Activated naive CD4-positive, alpha-beta T cell treated with anti-CD3 and anti-CD28 coated beads for 36 hours (primary cell): ENCODE measurements around the gene ACSS2. TPM values are rescaled to one million over a fixed set of nuclear protein-coding genes. Genes with fewer than 3 reads are reported as not detected.
A peak's percentile ranks its signal among the peaks of the same experiment; 100 is the strongest.
"Not testable (repeated sequence)": the region's sequence is repeated elsewhere in the genome, so short reads cannot be mapped to it uniquely, and the experiment has no call there.

Experiments
- CTCF ChIA-PET: fragments of 350-600 bp; sonication (Branson Sonifier 250); formaldehyde crosslinking; loops from one replicate; lab custom pipeline; 2021; ENCODE audit warnings: antibody characterized with exemption; lab: Charles Lee
- DNase-seq: peaks from one replicate; pipeline ENCODE4 v3.0.0-alpha.2; 2020
- H3K27ac Mint-ChIP-seq: one replicate; pipeline ENCODE4 v1.8.0; 2021; ENCODE audit warnings: mild to moderate bottlenecking, mixed read lengths
- H3K27me3 Mint-ChIP-seq: one replicate; pipeline ENCODE4 v1.8.0; 2021; ENCODE audit warnings: low read depth, mixed read lengths
- H3K36me3 Mint-ChIP-seq: one replicate; pipeline ENCODE4 v1.8.0; 2021; ENCODE audit warnings: low read depth, mixed read lengths
- H3K4me1 Mint-ChIP-seq: one replicate; pipeline ENCODE4 v1.8.0; 2021; ENCODE audit warnings: low read depth, mixed read lengths
- H3K4me3 Mint-ChIP-seq: one replicate; pipeline ENCODE4 v1.8.0; 2021; ENCODE audit warnings: mild to moderate bottlenecking, moderate library complexity, mixed read lengths
- H3K9me3 Mint-ChIP-seq: one replicate; pipeline ENCODE4 v1.8.0; 2021; ENCODE audit warnings: mixed read lengths
- intact Hi-C: fragments of 100-400 bp; cut with micrococcal nuclease; formaldehyde crosslinking; loops from one replicate; pipeline ENCODE4 v1.15.1; 2023
- total RNA-seq, 2 experiments: library from RNA; stranded (reverse); gene quantifications; one replicate each; pipeline ENCODE4 v1.2.3, GENCODE V29; 2021

The ACSS2 gene
- total RNA-seq, 2 experiments from 2014 or later: 71.3 to 73.6 TPM

DNA sequence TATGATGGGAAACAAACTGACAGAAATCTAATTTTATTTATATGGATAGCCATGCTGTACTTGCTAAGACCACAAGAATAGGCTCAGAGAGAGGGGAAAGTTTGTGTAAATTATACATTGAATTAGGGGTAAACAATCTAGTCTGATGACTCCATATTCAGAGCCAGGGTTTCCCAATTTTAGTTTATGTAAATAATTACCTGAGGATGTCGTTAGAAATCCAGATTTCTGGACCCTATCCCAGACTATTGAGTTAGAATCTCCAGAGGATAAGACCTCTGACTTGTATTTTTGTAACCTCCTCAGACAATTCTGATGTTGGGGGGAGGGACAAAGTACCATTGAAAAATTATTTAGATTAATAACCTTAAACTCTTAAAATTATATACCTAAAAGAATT lies 18.3 kb downstream of the ACSS2 start:
- CTCF ChIA-PET: no interaction called here
- Mint-ChIP-seq H3K36me3 (peaks cover 4% of the 10 kb centered on the region), H3K27ac (no peak overlapping the region), H3K9me3 (no peaks in the 10 kb centered on the region), H3K4me3 (no peak overlapping the region), H3K4me1 (peaks cover 41% of the 10 kb centered on the region), H3K27me3 (no peaks in the 10 kb centered on the region)
- DNase-seq: no peak
- intact Hi-C loops: loop anchor here (5.0 kb wide), 1 partner anchor 768 kb away; the partner anchor contains the start of genes CPNE1 and RBM12

DNA sequence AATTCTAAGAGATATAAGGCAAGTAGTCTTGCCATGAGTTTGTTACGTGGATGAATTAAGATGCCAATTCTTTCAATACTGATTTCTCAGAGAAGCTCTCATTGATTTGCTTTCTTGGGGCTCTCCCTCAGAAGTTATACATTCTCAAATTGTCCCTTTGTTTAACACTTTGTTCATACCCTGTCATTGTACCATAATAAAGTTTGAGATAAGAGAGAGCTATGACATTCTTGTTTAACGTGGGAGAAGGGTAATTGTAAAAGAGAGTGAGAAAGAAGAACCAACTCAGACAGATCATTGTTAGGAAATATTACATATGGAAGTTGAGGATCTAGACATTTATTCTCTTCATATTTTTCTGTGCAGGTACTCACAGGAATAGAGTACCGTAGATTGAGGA lies 19.1 kb downstream of the ACSS2 start:
- DNase-seq: no peak
- no peak overlapping the region for H3K27ac Mint-ChIP-seq
- CTCF ChIA-PET: no interaction called here
- H3K27me3 Mint-ChIP-seq: no peaks in the 10 kb centered on the region
- no peaks in the 10 kb centered on the region for H3K9me3 Mint-ChIP-seq
- peaks cover 34% of the 10 kb centered on the region for H3K4me1 Mint-ChIP-seq
- H3K36me3 Mint-ChIP-seq: peaks cover 6% of the 10 kb centered on the region
- H3K4me3 Mint-ChIP-seq: no peak overlapping the region
- intact Hi-C loops: no loop called here

DNA sequence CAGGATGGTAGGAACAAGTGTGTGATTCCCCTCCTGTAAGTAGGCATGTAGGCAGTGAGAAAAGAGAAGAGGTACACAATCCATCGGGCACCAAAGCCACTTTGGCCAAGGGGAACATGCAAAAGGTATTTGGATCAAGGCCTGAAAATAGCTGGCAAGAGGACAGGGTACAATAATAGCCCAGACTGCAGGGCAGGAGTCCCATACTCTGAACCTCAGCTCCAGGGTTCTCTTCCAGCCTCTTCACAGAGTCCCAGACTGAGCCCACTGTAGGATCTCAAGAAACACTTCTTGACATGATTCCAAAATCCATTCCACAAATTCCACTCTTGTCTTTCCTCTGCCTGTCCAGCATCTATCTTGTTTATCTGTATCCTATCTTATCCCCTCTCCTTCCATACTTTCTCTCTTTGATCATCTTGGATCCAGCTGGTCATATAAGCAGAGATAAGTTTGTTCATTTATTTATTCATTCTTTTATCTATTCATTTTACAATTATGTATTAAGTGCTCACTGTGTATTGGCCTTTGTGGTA lies 19.7 kb downstream of the ACSS2 start:
- CTCF ChIA-PET: no interaction called here
- intact Hi-C loops: no loop called here
- H3K4me1 Mint-ChIP-seq: peaks cover 27% of the 10 kb centered on the region
- H3K4me3 Mint-ChIP-seq: no peak overlapping the region
- no peak for DNase-seq
- H3K9me3 Mint-ChIP-seq: no peaks in the 10 kb centered on the region
- H3K27me3 Mint-ChIP-seq: no peaks in the 10 kb centered on the region
- peaks cover 9% of the 10 kb centered on the region for H3K36me3 Mint-ChIP-seq
- H3K27ac Mint-ChIP-seq: no peak overlapping the region

DNA sequence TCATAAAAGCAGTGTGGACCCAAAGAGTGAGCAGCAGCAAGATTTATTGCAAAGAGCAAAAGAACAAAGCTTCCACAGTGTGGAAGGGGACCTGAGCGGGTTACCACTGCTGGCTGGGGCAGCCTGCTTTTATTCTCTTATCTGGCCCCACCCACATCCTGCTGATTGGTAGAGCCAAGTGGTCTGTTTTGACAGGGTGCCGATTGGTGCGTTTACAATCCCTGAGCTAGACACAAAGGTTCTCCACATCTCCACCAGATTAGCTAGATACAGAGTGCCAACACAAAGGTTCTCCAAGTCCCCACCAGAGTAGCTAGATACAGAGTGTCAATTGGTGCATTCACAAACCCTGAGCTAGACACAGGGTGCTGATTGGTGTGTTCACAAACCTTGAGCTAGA lies 21.7 kb downstream of the ACSS2 start:
- H3K4me3 Mint-ChIP-seq, H3K27ac Mint-ChIP-seq, CTCF ChIA-PET, intact Hi-C loops, DNase-seq, H3K4me1 Mint-ChIP-seq, H3K27me3 Mint-ChIP-seq, H3K9me3 Mint-ChIP-seq: not testable (repeated sequence)
- H3K36me3 Mint-ChIP-seq: peaks cover 10% of the 10 kb centered on the region

DNA sequence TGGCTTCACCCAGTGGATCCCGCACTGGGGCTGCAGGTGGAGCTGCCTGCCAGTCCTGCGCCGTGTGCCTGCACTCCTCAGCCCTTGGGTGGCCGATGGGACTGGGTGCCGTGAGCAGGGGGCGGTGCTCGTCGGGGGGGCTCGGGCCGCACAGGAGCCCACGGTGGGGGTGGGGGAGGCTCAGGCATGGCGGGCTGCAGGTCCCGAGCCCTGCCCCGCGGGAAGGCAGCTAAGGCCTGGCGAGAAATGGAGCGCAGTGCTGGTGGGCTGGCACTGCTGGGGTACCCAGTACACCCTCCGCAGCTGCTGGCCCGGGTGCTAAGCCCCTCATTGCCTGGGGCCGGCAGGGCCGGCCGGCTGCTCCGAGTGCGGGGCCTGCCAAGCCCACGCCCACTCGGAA lies 22.3 kb downstream of the ACSS2 start:
- H3K27me3 Mint-ChIP-seq, intact Hi-C loops, CTCF ChIA-PET: not testable (repeated sequence)

DNA sequence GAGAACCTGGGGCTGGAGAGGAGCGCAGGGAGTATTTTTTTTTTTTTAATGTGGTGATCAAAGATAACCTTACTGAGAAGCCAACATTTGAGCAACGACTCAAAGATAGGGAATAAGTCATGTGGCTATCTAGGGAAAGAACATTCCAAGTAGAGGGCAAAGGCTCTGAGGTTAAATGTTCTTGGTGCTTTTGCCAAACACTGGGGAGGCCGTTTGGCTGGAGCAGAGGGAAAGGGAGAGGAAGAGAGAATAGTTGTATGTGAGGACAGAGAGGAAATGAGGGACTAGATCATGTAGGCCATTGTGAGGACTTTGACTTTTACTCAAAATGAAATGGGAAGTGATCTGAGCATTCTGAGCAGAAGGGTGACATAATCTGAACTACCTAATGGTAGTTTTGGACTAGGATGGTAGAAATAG lies 27.8 kb downstream of the ACSS2 start:
- no peak for DNase-seq
- Mint-ChIP-seq H3K9me3 (no peaks in the 10 kb centered on the region), H3K27me3 (no peaks in the 10 kb centered on the region), H3K36me3 (peaks cover 12% of the 10 kb centered on the region), H3K4me3 (no peak overlapping the region), H3K27ac (no peak overlapping the region), H3K4me1 (peaks cover 15% of the 10 kb centered on the region)
- intact Hi-C loops: no loop called here
- CTCF ChIA-PET: interaction anchor here (0.6 to 1.3 kb wide), 3 partner anchors 30 to 97 kb away, joined by 3 to 4 read pairs (median 3); no protein-coding TSS in a partner anchor

More for the DNA sequence above, 22.3 kb downstream of the ACSS2 start:
- H3K4me3 Mint-ChIP-seq, DNase-seq, H3K9me3 Mint-ChIP-seq, H3K4me1 Mint-ChIP-seq, H3K27ac Mint-ChIP-seq: not testable (repeated sequence)
- peaks cover 15% of the 10 kb centered on the region for H3K36me3 Mint-ChIP-seq

DNA sequence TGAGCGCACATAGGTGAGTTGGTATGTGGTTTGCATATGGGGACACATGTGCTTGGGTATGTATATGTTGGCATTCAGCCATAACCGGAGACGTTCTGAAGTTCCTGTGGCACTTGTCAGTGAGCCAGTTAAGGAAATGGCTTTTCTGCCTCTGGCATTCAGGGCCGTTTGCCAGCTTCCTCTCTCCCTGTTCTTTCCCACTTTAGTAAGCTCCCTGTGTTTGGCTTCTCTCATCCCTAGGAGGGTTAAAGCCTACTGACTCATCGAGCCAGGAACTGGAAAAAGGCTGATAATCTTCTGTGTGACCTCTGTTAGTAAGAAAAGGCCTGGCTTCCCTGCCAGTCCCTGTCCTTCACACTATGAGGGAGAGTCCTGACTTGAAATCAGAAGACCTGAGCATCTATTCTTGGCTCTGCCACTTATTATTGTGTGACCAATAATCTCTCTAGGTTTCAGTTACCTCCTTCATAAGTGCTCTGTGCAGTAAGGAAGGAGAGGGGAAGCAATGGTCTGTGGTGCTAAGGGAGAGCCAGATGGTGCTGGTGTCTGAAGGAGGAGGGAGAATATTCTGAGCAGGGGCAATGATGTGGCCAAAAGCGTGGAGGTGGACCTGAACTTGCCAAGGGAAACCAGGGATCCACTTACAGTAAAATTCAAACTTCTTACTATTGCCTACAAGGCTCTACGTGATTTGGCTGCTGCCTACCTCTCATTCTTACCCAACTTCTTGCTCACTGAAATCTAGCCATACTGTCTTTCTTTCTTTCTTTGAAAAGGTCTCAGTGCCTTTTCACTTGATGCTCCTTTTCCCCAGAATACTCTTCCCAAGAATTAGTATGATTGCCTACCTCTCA lies 31.4 kb downstream of the ACSS2 start:
- Mint-ChIP-seq H3K9me3 (no peaks in the 10 kb centered on the region), H3K4me3 (no peak overlapping the region), H3K27ac (no peak overlapping the region), H3K36me3 (peaks cover 6% of the 10 kb centered on the region), H3K4me1 (peaks cover 15% of the 10 kb centered on the region), H3K27me3 (no peaks in the 10 kb centered on the region)
- no peak for DNase-seq
- CTCF ChIA-PET: interaction anchor here (0.6 kb wide), 1 partner anchor 32 kb away, joined by 3 read pairs; no protein-coding TSS in a partner anchor
- intact Hi-C loops: no loop called here

DNA sequence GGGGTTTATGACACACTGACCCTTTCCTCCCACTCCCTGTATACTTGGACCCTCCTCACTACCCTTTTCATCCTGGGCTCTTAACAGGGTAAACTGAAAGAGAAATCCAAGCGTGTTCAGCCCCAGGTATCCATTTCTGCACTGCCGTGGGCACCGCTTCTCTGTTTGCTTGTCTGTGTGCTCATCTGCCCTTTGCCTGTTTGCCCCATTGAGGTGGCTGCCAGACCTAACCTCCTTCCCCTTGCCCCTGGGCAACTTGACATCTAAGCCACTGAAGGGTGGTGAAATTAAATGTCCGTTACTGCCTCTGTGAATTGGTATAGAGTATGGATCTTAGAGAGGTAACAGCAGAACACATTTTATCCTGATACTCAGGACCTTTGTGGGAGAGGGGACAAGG lies 38.7 kb downstream of the ACSS2 start:
- intact Hi-C loops: no loop called here
- Mint-ChIP-seq H3K4me3 (no peak overlapping the region), H3K36me3 (peaks cover 9% of the 10 kb centered on the region), H3K27ac (no peak overlapping the region), H3K9me3 (no peaks in the 10 kb centered on the region), H3K27me3 (no peaks in the 10 kb centered on the region), H3K4me1 (peaks cover 26% of the 10 kb centered on the region)
- CTCF ChIA-PET: no interaction called here
- DNase-seq: no peak

DNA sequence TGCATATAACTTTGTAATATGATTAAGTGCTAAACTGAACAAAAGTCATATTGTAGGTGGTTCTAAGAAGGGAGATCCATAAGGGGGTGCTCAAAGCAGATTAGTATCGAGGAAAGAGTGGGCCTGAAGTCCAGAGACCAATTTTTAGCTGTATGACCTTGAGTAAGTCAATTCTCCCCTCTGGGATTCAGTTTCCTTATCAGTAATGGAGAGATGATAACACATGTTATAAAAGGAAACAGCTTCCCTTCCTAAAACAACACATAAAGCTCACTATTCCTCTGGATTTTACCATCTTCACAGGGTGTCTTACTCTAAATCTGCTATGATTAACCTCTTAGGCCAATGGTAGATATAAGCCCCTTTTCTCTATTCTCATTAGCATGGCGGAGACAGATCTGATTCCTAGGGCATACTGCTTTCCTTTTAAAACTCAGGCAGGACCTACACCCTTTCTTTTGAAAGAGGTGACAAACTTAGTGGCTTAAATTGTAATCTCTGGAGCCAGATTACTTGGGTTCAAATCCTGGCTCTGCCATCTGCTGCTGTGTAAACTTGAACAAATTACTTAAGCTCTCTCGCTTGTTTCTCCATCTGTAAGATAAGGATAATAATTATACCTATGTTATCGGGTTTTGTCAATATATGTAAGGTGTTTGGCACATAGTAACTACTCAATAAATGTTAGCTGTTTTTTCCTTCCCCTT lies 39.5 kb downstream of the ACSS2 start:
- intact Hi-C loops: no loop called here
- no peak for DNase-seq
- no peaks in the 10 kb centered on the region for H3K27me3 Mint-ChIP-seq
- no peak overlapping the region for H3K4me3 Mint-ChIP-seq
- peaks cover 17% of the 10 kb centered on the region for H3K36me3 Mint-ChIP-seq
- peaks cover 29% of the 10 kb centered on the region for H3K4me1 Mint-ChIP-seq
- CTCF ChIA-PET: no interaction called here
- no peaks in the 10 kb centered on the region for H3K9me3 Mint-ChIP-seq
- no peak overlapping the region for H3K27ac Mint-ChIP-seq

DNA sequence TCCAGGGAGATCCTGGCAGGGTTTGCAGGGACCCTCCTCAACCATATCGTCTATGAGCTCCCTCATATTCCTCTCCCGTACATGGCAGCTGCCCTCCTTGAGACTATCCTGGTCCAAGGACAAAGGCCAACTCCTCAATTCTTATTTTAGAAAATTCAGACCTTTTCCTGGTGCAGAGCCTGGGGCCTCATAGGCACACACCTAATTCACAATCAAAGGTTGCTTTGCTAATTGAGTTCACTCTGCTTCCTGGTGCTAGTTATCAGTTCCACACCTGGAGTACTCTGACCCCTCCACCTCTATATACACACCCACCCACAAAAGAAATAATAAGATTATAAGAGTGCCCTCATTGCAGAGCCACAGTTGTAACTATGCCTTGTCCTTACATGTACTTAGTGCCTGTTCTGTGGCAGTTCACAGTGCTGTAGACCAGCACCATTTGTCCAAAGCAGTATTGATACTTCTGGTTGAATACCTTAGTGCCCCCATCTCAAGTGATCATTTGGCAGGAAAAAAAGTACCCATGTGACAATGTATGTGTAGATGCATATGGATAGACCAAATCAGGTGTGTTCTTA lies 40.5 kb downstream of the ACSS2 start:
- H3K4me3 Mint-ChIP-seq: no peak overlapping the region
- intact Hi-C loops: no loop called here
- H3K9me3 Mint-ChIP-seq: no peaks in the 10 kb centered on the region
- peaks cover 21% of the 10 kb centered on the region for H3K36me3 Mint-ChIP-seq
- no peak overlapping the region for H3K27ac Mint-ChIP-seq
- no peak for DNase-seq
- H3K27me3 Mint-ChIP-seq: no peaks in the 10 kb centered on the region
- peaks cover 34% of the 10 kb centered on the region for H3K4me1 Mint-ChIP-seq
- CTCF ChIA-PET: no interaction called here

DNA sequence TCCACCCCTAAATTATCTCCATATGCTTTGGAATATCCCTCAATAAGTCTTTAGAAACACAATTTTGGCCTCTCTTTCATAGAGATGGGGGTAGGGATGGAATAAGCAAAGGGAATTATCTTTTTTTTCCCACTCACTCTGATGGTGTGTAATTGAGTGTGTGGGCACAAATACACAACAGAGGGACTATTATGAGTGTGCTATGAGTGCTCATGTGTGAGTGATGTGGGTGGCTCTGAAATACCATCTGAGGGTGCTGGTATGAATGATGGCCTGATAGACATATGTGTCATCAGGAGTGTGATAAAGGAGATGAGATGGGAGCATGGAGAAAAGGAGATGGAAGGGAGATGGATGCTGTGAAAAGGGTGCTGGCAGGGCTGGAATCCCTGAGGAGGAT lies 43.6 kb downstream of the ACSS2 start:
- Mint-ChIP-seq H3K4me3 (no peak overlapping the region), H3K36me3 (peaks cover 22% of the 10 kb centered on the region), H3K27me3 (no peaks in the 10 kb centered on the region), H3K27ac (no peak overlapping the region), H3K4me1 (peaks cover 34% of the 10 kb centered on the region), H3K9me3 (no peaks in the 10 kb centered on the region)
- CTCF ChIA-PET: interaction anchor here (1.3 kb wide), 1 partner anchor 45 kb away, joined by 6 read pairs; no protein-coding TSS in a partner anchor
- intact Hi-C loops: no loop called here
- no peak for DNase-seq

DNA sequence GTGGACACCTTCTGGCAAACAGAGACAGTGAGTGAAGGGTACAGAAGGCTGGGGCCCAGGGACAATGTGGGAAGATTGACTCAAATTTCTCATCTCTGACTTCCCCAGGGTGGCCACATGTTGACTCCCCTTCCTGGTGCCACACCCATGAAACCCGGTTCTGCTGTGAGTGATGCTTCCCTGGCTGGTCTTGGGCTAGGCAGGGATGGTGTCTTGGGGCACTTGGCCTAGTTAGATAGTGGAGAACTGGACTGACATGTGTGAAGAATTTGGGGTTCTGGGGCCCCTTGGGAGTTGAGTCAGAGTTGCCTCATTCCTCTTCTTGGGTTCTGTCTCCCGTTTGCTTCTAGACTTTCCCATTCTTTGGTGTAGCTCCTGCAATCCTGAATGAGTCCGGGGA lies 45.0 kb downstream of the ACSS2 start:
- Mint-ChIP-seq H3K27me3 (no peaks in the 10 kb centered on the region), H3K36me3 (peaks cover 24% of the 10 kb centered on the region), H3K9me3 (no peaks in the 10 kb centered on the region), H3K4me3 (no peak overlapping the region), H3K4me1 (peaks cover 36% of the 10 kb centered on the region), H3K27ac (no peak overlapping the region)
- CTCF ChIA-PET: no interaction called here
- peak; percentile 24 for DNase-seq
- intact Hi-C loops: no loop called here
